Adrenal gland (tissue), 12 donors: ENCODE data around the gene HEATR5A. TPM values are rescaled to one million over a fixed set of nuclear protein-coding genes. Genes with fewer than 3 reads are reported as not detected.
A peak's percentile ranks its signal among the peaks of the same experiment; 100 is the strongest.
"Not testable (repeated sequence)": the region's sequence is repeated elsewhere in the genome, so short reads cannot be mapped to it uniquely, and the experiment has no call there.

Experiments
- DNase-seq, 7 donors: peaks; one replicate each; pipeline ENCODE4 v3.0.0-alpha.2; 2019 to 2020
- H3K27ac ChIP-seq, 5 donors: fragments of 200-600 bp; sonication (generic) in 4 of 5; 1 replicate in 3 of 5; 2 replicates in 2 of 5; pipeline versions ENCODE4 v1.5.1 to v1.8.0; 2016 to 2020; ENCODE audit warnings: mild to moderate bottlenecking in 1 of 5
- H3K27me3 ChIP-seq: fragments of 200-600 bp; 2 replicates; pipeline ENCODE4 v1.8.0; 2021
- H3K36me3 ChIP-seq, 2 donors: fragments of 200-600 bp; replicated peaks in 1 of 2; 1 replicate in 1 of 2; 2 replicates in 1 of 2; pipeline versions ENCODE4 v1.5.1 to v1.8.0; 2018 to 2022
- H3K4me1 ChIP-seq, 2 donors: fragments of 200-600 bp; replicated peaks in 1 of 2; 1 replicate in 1 of 2; 2 replicates in 1 of 2; pipeline versions ENCODE4 v1.5.1 to v1.8.0; 2018 to 2021
- H3K4me3 ChIP-seq, 4 donors: fragments of 200-600 bp; sonication (generic) in 3 of 4; one replicate each; pipeline ENCODE4 v1.5.1; 2016 to 2018
- H3K9me3 ChIP-seq, 3 donors: fragments of 200-600 bp; sonication (generic) in 1 of 3; replicated peaks in 1 of 3; 1 replicate in 2 of 3; 2 replicates in 1 of 3; pipeline versions ENCODE4 v1.5.1 to v1.8.0; 2016 to 2021
- CTCF ChIP-seq, 6 experiments: fragments of 450-650 bp in 4 of 6; fragments of 200-600 bp in 2 of 6; sonication (generic) in 1 of 6; IDR thresholded peaks; 1 replicate in 5 of 6; 2 replicates in 1 of 6; pipeline versions ENCODE4 v1.5.1 to v1.8.0; 2016 to 2021; ENCODE audit warnings: antibody characterized with exemption in 6 of 6, mild to moderate bottlenecking in 2 of 6, moderate library complexity in 1 of 6
- POLR2A ChIP-seq, 2 donors: fragments of 450-650 bp; IDR thresholded peaks; one replicate each; pipeline ENCODE4 v1.6.1; 2017; ENCODE audit warnings: antibody characterized with exemption in 2 of 2, mild to moderate bottlenecking in 2 of 2, moderate library complexity in 1 of 2
- WGBS, 4 donors: extraction: QIAGEN DNeasy Blood & Tissue Kit in 2 of 4; methylation state at CpG; one replicate each; pipeline versions ENCODE4 v1.1.5 to v1.1.7; 2013 to 2017; 5-methylcytosine and 5-hydroxymethylcytosine counted together
- intact Hi-C, 2 donors: fragments of 100-400 bp; cut with DNase I; formaldehyde crosslinking; loops; one replicate each; pipeline versions ENCODE4 v1.14.1 to v1.15.0; 2022 to 2023
- polyA plus RNA-seq, 3 donors: library from polyadenylated mRNA; stranded (reverse); fragments of 200-250 nt in 2 of 3; fragments of 350-450 nt in 1 of 3; fragmentation: Illumina TruSeq in 1 of 3; extraction: RNeasy Lipid Tissue Mini Kit (QIAGEN cat#74804) in 1 of 3; gene quantifications; one replicate each; pipeline ENCODE4 v1.2.3, GENCODE V29; 2013 to 2014
- total RNA-seq, 9 donors: library from RNA; depleted of rRNA in 4 of 9; stranded (reverse); fragments of >200 nt in 4 of 9; fragments of 120-200 nt in 1 of 9; fragmentation: NEBNext Ultra II Directional in 1 of 9; extraction: Animal tissue kit (Norgen Biotek cat#: 25700) in 1 of 9; gene quantifications; one replicate each; pipeline versions ENCODE4 v1.1.0 to v1.2.4, GENCODE V29; 2013 to 2023
- donor health status: healthy with polysubstance abuse.
- donor health status: Bipolar disorder and iron deficiency.
- donor health status: DM: yes; HTN: yes; CAD: no.
- donor health status: DM: no; HTN: no; CAD: no.
- donor health status: DM: no; HTN: no; CAD: no.
- donor health status: DM: yes; HTN: yes; CAD: no.

Gene HEATR5A
- total and polyA plus RNA-seq, 12 donors: 20.8 to 60.4 (median 40.1) TPM

GRCh38 chr14:31441273-31442111 lies 21.1 kb upstream of the HEATR5A start:
- intact Hi-C loops: no loop called here
- H3K36me3 ChIP-seq: no peaks in the 10 kb centered on the region
- peaks cover 14% of the 10 kb centered on the region in 2 donors for H3K4me1 ChIP-seq
- TF ChIP-seq POLR2A (IDR thresholded peaks at IDR 0.05) (peak in 1 of 2 donors; percentile 31), CTCF (IDR thresholded peaks at IDR 0.05) (no peak)
- H3K27ac ChIP-seq: peak overlapping the region; percentile 22 to 77 (median 66)
- H3K27me3 ChIP-seq: no peaks in the 10 kb centered on the region
- no peak for DNase-seq
- WGBS, 4 donors: 67 to 82% (median 76%) methylated on average over 7 of the region's 7 CpGs
- no peak overlapping the region for H3K4me3 ChIP-seq
- no peaks in the 10 kb centered on the region for H3K9me3 ChIP-seq

DNA sequence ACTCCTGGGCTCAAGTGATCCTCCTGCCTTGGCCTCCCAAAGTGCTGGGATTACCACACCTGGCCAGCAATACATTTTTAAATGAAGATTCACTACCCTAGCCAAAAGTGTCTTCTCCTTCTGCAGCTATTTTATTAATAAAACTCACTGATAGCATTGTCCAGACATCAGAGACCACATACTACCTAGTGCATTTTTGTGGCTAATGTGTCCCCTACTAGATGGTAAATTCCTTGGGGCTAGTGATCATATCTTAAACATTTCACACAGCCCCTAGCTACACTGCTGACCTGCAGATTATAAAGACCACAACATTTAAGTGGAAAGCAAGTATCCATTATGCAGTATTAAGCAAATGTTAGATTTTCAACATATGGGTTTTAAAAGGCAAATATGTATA lies 19.9 kb upstream of the HEATR5A start:
- Histone ChIP-seq H3K4me1 (peaks cover 14 to 22% of the 10 kb centered on the region in 2 donors), H3K27ac (no peak overlapping the region), H3K27me3 (no peaks in the 10 kb centered on the region), H3K4me3 (no peak overlapping the region), H3K36me3 (no peaks in the 10 kb centered on the region), H3K9me3 (no peaks in the 10 kb centered on the region)
- intact Hi-C loops: no loop called here
- TF ChIP-seq POLR2A (IDR thresholded peaks at IDR 0.05) (no peak), CTCF (IDR thresholded peaks at IDR 0.05) (no peak)
- DNase-seq: no peak

- H3K36me3 ChIP-seq: no peaks in the 10 kb centered on the region
- peaks cover 14 to 29% of the 10 kb centered on the region in 2 donors for H3K4me1 ChIP-seq
- no peaks in the 10 kb centered on the region for H3K9me3 ChIP-seq
- H3K27ac ChIP-seq: no peak overlapping the region
- no peak overlapping the region for H3K4me3 ChIP-seq
- TF ChIP-seq POLR2A (IDR thresholded peaks at IDR 0.05) (no peak), CTCF (IDR thresholded peaks at IDR 0.05) (no peak)
- WGBS, 4 donors: 87 to 94% (median 91%) methylated on average over 2 of the region's 2 CpGs
- intact Hi-C loops: no loop called here
- DNase-seq: no peak
- H3K27me3 ChIP-seq: no peaks in the 10 kb centered on the region
These were observed 19.2 kb upstream of the HEATR5A start for GRCh38 chr14:31439561-31439960.

GRCh38 chr14:31437045-31437691 lies 16.8 kb upstream of the HEATR5A start:
- WGBS, 4 donors: 88 to 100% (median 95%) methylated on average over 1 to 33 of the region's 45 CpGs
- intact Hi-C loops: not testable (repeated sequence)

More at GRCh38 chr14:31437045-31437691, 16.8 kb upstream of the HEATR5A start:
- H3K4me1 ChIP-seq: peaks cover 9 to 27% of the 10 kb centered on the region in 2 donors
- DNase-seq, H3K4me3 ChIP-seq, H3K36me3 ChIP-seq, H3K9me3 ChIP-seq, H3K27ac ChIP-seq, H3K27me3 ChIP-seq: not testable (repeated sequence)
